Spleen (tissue), 7 donors: ENCODE results near the gene MAP3K5.

Source experiments
- POLR2A ChIP-seq, 3 donors: fragments of 450-650 bp; IDR thresholded peaks; one replicate each; pipeline ENCODE4 v1.5.1; 2017; ENCODE audit warnings: antibody characterized with exemption in 3 of 3, mild to moderate bottlenecking in 1 of 3
- POLR2AphosphoS5 ChIP-seq, 3 donors: sonication (generic); formaldehyde crosslinking; IDR thresholded peaks; one replicate each; pipeline ENCODE4 v1.5.1; 2017; ENCODE audit warnings: antibody characterized with exemption in 3 of 3
- TF ChIP-seq, protein P1 (sequence below), 11 experiments: fragments of 200-600 bp in 7 of 11; fragments of 450-650 bp in 4 of 11; sonication (generic) in 4 of 11; IDR thresholded peaks in 8 of 11; conservative IDR thresholded peaks in 3 of 11; 1 replicate in 7 of 11; 2 replicates in 4 of 11; pipeline versions ENCODE4 v1.4.0 to v1.8.0; 2016 to 2021; ENCODE audit warnings: antibody characterized with exemption in 11 of 11, inconsistent platforms in 4 of 11, mild to moderate bottlenecking in 1 of 11
- donor health status: DM: no; HTN: no; CAD: no; lungs with moderate emphysema.
- donor health status: DM: no; HTN: no; CAD: no.
- donor health status: DM: no; HTN: no; CAD: no.

DNA sequence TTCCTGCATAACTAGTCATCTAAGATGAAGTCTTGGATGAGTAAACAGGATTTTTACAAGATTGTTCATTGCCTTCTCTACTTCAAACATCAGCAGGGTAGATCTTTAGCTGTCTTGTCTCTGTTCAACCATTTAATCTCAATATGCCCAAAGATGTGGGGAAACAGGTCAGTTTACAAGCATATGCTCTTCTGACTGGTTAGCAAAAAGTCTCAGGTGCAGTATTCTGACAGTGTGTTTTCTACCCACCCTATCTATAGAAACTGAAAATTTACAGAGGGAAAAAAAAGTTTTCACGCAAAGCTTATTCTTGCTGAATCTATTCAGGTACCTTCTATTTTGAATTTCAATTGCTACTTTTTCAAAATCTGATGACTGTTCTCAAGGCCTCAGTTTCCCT is 29.0 kb downstream of the MAP3K5 start:
- TF ChIP-seq, protein P1, sequence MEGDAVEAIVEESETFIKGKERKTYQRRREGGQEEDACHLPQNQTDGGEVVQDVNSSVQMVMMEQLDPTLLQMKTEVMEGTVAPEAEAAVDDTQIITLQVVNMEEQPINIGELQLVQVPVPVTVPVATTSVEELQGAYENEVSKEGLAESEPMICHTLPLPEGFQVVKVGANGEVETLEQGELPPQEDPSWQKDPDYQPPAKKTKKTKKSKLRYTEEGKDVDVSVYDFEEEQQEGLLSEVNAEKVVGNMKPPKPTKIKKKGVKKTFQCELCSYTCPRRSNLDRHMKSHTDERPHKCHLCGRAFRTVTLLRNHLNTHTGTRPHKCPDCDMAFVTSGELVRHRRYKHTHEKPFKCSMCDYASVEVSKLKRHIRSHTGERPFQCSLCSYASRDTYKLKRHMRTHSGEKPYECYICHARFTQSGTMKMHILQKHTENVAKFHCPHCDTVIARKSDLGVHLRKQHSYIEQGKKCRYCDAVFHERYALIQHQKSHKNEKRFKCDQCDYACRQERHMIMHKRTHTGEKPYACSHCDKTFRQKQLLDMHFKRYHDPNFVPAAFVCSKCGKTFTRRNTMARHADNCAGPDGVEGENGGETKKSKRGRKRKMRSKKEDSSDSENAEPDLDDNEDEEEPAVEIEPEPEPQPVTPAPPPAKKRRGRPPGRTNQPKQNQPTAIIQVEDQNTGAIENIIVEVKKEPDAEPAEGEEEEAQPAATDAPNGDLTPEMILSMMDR (IDR thresholded peaks at IDR 0.05 in 8 of 11, conservative IDR thresholded peaks at IDR 0.05 in 3 of 11) = no peak
- TF ChIP-seq POLR2A (IDR thresholded peaks at IDR 0.05) (no peak), POLR2AphosphoS5 (IDR thresholded peaks at IDR 0.05) (no peak)
